NCI-H524 treated with DMSO at 0.1 percent for 48 hours (cell line): ENCODE results near the gene BAMBI.

Experiments used
- DNase-seq: peaks from one replicate; lab custom pipeline; 2025; lab: John Stamatoyannopoulos, UW

Gene BAMBI

DNA sequence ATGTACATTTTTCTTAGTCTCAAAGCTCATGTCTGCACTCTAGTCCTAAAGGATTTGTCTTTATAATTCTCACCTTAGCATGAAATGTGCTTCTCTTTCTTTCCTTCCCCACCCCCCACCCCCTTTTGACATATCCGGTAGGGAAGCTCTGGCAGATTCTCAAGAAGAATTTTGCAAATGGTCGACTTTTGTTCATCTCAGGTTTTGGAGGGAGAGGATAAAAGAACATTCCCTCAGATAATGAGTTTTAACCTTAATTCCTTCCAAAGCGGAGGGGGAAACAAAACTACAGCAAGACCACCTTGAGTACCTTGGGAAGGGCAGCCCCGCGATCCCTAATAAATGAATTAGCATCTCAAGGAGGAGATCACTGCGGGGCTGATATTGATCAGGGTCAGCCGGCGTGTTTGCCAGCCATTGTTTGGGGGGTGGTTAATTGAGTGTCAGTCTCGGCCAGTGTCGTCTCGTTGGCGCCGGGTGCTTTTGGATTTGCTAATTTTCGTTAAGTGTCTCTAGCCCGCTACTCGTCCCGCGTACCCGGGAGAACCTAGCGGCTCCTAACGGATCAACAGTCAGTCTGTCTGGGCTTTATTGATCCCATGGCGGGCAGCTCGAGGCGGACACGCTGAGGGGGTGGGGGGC is 874 bp upstream of the BAMBI start:
- no peak for DNase-seq

DNA sequence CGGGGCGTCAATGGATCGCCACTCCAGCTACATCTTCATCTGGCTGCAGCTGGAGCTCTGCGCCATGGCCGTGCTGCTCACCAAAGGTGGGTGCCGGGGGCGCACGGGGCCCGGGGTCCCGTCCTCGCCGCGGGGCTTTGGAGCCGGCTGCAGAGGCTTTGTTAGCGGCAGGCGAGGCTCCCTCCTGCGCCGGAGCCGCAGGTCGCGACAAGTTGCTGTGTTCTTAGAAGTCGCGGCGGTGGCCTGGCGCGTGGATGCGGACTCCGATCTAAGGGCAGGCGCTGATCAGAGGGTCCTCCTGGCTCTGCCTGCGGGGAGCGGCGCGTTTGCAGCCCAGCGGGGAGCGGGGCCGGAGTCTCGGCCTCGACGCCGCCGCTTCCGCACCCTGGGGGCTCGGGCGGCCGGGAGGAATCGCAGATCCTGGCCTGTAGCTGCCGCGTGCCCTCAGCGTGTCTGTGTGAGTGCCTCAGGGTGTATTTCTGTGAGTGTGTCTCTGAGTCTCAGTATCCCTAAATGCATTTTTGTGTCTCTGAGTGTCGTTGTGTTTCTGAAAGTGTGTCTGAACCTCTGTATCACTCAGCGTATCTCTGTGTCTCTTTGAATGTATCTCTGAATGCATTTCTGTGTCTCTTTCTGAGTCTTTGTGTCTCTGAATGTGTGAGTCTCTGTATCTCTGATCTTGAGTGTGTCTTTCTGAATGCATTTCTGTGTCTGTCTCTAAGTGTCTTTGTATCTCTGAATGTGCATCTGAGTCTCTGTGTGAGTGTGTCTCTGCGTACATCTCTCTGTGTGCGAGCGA is 766 bp downstream of the BAMBI start:
- DNase-seq, result no peak

DNA sequence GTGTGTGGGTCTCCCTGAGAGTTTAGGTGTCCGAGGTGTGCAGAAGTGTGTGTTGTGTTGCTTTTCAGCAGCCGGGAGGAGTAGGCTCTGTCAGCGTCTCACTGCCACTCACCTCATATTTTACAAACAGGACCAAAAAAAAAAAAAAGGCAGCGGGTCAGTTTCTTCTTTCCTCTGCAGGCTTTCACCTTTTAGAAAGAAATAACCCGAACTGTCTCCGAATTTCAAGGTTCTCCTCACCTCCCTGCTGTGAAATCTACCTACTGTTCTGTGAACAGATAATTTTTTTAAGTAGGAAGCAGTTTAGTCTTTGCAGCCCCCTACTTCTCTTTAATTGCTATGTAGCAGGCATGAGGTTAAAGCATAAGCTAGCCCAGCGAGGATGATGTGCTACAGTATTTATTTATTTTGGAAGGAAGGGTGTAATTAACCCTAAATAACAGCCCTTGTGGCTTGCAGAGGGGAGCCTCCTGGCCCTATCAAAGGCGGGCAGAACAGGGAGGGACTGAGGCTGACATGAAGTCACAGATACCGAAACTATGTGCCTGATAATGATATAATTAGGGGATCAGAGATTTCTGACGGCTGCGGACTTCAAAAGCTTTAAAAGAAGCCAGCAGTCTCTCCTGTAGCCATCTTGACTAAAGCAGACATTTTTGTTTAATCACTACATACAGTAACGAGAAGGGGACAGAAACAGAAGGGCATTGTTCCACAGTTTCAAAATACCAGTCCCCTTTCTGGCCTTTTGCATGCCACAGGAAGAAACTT is 1.6 kb downstream of the BAMBI start:
- DNase-seq, result no peak

DNA sequence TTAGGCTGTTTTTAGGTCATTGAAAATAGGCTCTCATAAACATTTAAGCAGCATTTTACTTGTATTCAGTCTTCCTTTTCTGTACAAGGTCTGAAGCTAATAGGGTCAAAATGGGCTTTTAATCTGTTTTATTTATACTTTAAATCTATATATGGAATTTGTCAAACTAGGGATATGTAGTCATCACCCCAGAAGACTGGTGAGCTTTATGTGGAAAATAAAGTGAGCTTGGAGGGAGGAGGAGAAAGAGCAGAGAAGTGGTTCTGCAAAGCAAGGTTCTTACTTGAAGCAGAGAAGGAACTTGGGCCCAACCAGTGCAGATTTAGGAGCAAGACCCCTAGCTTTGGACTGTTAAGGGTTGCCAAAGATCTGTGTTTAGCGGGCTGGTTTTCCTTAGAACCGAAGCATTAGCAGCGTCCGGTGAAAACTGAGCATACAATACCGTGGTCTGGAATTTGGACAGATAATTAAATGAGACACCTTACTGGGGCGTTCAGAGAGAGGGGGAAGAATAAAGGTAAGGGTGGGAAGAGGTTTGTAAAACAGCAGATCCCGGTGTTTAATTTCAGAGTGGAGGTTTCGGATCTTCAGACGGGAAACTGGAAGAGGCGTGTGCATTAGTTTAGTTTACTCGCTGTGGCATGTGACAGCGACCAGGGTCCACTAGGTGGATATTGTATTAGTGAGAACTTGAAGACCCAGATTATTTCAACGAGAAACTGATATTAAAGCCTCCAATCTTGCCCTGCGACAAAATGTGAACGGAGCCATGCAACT is 2.4 kb downstream of the BAMBI start:
- DNase-seq, result no peak

DNA sequence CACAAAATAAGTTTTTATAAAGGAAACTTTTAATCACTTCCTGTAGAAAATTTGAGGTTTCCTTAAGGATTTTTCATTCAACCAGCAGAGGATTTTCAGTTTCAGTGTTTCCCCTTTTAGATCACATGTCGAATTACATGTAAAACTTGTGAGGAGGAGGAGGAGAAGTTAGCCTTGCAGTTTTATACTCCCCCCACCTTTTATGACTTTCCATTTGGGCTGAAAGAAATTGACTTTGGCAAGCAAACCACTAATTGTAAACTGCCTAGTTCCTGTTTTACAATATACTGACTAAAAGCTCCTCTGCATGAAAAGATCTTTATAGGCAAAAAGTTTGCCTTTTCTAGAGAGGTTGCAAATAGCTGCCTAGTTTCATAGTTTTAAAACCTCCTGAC is 3.0 kb downstream of the BAMBI start:
- DNase-seq, result no peak

DNA sequence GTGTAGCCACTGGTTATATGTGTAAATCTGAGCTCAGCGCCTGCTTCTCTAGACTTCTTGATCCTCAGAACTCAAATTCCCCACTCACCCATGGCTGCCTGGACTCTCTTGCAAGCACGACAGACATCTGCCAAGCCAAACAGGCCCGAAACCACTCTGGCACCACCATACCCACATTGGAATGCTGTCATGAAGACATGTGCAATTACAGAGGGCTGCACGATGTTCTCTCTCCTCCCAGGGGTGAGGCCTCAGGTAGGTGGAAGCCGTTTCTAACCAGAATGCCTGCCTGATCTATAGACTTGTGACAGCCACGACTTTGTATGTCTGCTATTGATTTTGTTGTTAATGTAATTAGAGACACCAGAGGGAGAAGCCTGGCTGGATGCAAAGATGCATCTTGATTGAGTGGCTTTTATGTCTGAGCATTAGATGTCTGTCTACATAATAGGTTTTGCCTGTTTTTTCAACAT is 4.0 kb downstream of the BAMBI start:
- no peak for DNase-seq

DNA sequence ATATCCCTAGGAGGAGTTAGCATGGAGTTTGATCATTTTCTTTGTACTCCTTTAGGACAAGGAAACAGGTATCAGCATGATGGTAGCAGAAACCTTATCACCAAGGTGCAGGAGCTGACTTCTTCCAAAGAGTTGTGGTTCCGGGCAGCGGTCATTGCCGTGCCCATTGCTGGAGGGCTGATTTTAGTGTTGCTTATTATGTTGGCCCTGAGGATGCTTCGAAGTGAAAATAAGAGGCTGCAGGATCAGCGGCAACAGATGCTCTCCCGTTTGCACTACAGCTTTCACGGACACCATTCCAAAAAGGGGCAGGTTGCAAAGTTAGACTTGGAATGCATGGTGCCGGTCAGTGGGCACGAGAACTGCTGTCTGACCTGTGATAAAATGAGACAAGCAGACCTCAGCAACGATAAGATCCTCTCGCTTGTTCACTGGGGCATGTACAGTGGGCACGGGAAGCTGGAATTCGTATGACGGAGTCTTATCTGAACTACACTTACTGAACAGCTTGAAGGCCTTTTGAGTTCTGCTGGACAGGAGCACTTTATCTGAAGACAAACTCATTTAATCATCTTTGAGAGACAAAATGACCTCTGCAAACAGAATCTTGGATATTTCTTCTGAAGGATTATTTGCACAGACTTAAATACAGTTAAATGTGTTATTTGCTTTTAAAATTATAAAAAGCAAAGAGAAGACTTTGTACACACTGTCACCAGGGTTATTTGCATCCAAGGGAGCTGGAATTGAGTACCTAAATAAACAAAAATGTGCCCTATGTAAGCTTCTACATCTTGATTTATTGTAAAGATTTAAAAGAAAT is 4.8 kb downstream of the BAMBI start:
- DNase-seq, result no peak

DNA sequence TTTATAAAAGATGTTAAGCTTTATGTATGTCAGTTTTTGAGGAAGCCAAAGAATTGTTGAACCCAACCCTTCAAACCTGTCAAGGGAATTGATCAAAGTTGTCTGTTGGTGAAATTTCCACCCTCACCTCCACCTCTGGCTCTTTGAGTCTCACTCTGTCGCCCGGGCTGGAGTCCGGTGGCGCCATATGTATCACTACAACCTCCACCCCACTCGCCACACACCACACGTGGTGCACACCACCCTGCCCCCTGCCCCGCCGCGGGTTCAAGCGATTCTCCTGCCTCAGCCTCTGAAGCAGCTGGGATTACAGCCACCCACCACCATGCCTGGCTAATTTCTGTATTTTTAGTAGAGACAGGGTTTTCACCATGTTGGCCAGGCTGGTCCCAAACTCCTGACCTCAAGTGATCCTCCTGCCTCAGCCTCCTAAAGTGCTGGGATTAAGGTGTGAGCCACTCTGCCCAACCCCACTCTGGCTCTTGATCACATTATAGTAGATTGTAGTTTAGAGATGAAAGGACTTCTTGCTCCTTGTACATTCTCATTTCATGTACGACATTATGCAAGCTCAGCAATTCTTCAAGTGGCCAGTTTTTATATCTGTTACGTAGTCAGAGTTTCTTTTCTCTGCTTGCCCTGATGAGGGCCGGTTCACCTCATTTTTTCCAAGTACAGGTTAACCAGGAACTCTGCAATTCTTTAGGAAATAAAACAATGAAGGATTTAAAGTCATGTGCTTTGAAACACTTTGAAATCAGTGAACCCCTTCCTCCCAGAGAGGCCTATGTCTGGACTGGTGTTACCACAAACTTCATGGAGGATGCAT is 7.0 kb downstream of the BAMBI start:
- DNase-seq, result no peak

DNA sequence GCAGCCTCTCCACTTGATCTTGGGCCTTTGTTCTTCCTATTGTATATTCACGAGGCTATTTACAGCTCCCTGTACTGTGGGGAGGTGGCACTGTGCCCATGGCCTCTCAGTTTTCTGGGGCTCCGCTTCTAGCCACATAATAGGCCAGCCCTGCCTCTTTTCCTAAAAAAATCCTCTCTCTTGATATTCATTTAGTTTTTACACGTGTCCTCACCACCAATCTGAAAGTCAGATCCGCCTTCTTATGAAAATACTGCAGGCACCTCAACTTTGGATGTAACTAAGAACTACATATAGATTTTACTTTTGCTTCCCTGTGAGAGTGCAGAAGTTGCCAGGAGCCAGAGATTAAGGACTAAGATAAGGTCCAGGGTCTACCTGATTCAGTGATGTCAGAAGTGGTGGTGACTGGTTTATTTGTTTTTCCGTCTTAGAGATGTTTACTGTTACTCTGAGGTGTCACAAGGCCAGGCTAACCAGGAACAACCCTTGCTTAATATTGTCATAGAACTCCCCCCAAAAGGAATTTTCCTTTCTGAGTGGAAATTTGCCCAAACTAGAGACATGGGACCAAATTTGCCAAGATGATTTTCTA is 7.8 kb downstream of the BAMBI start:
- no peak for DNase-seq

DNA sequence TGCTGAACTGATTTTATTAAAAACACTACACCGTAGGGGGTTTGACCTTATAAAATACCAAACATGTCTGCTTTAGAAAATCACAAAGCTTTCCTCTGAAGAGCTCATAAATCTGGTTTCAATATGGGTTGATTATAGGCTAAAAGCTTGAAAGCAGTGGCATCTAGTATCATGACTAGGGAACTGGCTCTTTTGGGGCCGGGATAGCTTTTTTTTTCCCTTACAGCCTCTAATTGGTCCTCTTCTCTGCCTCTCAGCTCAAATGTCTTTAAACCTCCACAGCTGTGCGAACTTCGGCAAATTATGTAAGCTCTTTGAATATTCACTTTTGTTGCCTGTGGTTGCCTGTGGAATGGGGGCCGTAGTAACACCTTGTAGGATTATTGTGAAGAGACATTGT is 8.4 kb downstream of the BAMBI start:
- DNase-seq, result no peak

DNA sequence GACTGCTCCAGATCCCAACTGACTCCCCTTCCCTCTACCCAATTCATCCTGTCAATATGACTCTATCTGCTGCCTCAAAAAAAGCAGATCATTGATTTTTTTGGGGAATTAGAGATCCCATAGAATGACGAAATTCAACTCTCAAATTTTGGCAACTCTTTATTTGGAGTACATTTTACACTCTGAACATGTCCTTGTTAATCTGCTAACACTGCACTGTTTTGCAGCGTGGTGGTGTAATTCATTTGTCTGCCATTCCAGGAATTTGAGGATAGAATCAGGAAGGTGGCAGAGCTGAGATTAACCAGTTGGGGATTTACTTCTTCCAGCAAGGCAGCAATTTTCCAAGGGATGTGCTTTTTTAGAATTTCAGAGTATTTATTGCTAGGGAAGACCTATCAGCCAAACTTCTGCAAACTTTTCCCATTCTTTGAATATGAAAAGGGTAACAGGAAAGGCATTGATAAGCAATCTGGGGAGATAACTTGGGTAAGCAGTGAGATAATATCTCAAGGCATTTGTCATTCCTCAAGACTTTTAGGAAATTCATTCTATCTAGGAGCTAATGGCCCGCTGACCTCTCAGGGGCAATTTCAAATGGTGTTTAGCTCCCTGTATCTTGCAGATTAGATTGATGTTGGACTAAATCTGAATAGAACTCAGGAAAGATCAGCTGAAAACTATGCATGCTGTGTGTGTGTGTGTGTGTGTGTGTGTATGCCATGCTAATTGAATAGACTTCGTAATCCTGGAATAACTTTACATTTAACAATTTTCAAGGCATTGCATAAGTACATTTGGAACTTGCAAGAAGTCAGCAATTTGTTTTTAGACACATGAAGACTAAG is 9.7 kb downstream of the BAMBI start:
- DNase-seq, result no peak

DNA sequence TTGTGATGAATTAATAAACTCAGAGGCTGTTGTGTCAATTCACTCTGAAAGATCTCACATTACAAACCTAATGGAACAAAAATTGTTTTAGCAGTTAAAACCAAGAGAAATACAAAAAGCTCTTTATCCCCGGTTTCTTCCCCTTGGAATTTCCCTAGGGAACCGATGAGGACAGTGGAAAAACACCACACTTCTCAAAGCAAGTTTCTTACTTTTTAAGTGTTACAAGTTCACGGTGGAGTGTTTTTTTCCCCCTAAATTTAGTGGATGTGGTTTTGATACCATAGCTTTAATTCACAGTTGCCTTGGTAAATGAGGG is 10.3 kb downstream of the BAMBI start:
- no peak for DNase-seq

DNA sequence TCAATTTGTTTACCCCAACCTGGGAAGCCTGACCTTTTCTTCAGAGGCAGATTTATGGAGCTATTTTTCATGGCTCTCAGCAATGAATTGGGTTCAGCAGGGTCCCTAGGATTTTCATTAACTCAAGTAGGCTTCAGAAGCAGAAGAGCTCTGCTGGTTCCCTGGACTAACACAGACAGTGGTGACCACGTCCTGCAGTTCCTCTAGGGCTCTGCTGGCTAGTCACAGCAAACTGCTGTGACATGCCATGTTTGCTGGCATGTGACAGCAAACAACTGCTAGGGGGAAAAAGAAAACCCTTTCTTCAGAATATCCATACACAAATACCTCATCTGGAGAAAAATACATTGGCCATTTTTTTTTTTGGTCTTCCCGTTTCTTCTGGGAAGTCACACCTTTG is 13.2 kb downstream of the BAMBI start:
- no peak for DNase-seq

DNA sequence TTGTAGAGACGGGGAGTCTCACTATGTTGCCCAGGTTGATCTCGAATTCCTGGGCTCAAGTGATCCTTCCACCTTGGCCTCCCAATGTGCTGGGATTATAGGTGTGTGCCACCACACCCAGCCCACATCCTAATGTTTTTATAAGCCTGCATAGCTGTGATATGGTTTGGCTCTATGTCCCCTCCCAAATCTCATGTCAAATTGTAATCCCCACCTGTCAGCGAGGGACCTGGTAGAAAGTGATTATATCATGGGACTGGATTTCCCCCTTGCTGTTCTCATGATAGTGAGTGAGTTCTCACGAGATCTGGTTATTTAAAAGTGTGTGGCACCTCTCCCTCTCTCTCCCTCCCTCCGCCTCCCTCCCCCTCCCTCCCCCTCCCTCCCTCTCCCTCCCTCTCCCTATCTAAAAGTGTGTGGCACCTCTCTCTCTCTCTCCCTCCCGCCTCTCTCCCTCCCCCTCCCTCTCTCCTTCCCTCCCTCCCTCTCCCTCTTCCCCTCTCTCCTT is 13.9 kb downstream of the BAMBI start:
- DNase-seq, result no peak

DNA sequence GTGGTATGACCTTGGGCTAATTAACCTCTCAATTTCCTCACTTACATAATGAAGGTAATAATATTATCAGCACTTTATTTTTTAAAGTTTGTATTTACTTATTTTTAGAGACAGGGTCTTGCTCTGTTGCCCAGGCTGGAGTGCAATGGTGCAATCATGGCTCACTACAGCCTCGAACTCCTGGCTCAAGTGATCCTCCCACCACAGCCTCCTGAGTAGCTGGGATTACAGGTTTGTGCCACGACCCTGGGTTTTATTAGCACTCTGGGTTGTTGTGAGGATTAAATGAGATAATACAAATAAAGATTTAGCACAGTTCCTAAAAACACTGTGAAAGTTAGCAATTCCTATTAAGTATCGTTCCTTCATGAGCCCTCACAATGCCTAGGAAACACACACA is 14.7 kb downstream of the BAMBI start:
- DNase-seq, result no peak

DNA sequence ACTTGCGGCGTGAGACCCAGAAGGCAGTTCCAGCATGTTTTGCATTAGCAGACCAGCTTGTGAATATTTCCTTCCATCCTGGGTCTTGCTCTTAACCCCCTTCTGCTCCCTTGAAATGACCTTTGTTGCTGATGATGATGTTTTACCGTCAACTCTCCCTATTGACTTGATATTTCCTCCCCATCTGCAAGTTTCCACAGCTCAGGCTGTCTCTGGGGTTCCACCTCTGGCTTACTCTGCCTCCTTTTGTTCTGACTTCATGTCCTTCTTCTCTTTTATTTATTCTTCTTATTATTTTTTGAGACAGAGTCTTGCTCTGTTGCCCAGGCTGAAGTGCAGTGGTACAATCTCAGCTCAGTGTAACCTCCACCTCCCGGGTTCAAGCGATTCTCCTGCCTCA is 17.2 kb downstream of the BAMBI start:
- no peak for DNase-seq

DNA sequence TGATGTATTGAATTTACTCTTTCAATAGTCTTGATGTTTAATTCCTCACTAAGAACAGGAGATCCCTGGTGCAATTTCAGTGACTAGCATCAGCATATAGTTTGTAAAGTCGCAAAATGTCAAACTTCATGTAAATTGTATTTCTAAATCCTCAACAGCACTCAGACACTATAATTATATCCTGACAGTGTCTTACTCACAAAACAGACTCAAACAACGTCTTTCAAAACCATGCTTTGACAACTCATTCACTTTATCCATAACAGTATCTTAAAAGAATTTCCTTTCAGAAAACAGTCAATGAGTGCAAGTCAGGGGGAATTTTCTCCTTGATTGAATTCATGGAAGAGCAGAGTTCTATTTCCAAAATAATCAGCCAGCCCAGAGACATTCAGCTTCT is 20.8 kb downstream of the BAMBI start:
- no peak for DNase-seq

DNA sequence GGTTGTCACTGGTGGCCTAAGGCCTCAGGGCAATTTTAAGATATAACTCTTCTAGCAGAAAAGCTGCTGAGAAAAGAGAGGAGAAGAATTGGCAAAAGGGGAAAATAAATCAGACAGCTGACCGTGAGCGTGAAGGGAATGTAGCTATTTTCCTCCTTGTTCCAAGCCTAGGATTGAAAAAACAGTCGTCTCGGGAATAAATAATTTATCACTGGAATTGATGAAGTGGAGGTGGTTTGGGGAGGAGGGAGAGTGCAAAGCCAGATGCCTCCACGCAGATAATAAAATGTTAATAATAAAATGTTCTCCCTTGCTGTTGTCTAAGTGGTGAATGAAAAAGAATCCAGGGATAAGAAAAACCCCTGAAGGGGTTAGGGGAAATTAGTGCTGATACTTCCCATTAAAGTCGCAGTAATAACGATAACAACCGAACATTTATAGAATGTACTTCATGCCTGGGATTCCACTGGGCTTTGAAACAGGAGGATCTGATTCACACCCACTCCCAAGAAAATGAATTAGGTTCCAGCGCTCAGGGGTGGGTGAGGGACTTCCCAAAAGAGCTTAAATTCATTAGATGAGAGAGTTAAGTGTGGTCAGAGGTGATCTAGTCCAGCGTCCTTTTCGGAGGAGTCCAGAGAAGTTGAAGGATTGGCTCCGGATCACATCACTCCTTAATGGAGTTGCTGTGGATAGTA is 27.3 kb downstream of the BAMBI start:
- no peak for DNase-seq
